Inferior parietal cortex (tissue), 1 donor: ENCODE results near the gene R3HDML.
"Not testable (repeated sequence)": the region's sequence is repeated elsewhere in the genome, so short reads cannot be mapped to it uniquely, and the experiment has no call there.

Source experiments
- DNase-seq: peaks from one replicate; pipeline ENCODE4 v3.0.0-alpha.2; 2016; ENCODE audit errors: extremely low spot score

R3HDML gene

GRCh38 chr20:44328428-44328827 lies 8.4 kb upstream of the R3HDML start:
- DNase-seq = no peak

- DNase-seq = no peak
These were observed 5.6 kb upstream of the R3HDML start for GRCh38 chr20:44331201-44331600.

GRCh38 chr20:44334306-44334705 lies 2.5 kb upstream of the R3HDML start:
- no peak for DNase-seq

GRCh38 chr20:44334709-44335108 lies 2.1 kb upstream of the R3HDML start:
- DNase-seq = no peak

- DNase-seq = no peak
These were observed 1.2 kb upstream of the R3HDML start for GRCh38 chr20:44335675-44336074.

- DNase-seq = no peak
These were observed 757 bp upstream of the R3HDML start for GRCh38 chr20:44336086-44336485.

- DNase-seq = no peak
These were observed 5.4 kb downstream of the R3HDML start for GRCh38 chr20:44342248-44342647.

GRCh38 chr20:44343162-44343675 lies 6.4 kb downstream of the R3HDML start:
- no peak for DNase-seq

GRCh38 chr20:44344723-44345122 lies 7.9 kb downstream of the R3HDML start:
- no peak for DNase-seq

- no peak for DNase-seq
These were observed 8.3 kb downstream of the R3HDML start for GRCh38 chr20:44345147-44345546.

- not testable (repeated sequence) for DNase-seq
These were observed 9.1 kb downstream of the R3HDML start for GRCh38 chr20:44345941-44346340.

GRCh38 chr20:44348168-44348659 lies 11.4 kb downstream of the R3HDML start:
- DNase-seq = no peak

GRCh38 chr20:44349349-44349748 lies 12.5 kb downstream of the R3HDML start:
- no peak for DNase-seq

GRCh38 chr20:44350567-44350966 lies 13.7 kb downstream of the R3HDML start:
- DNase-seq = no peak

- no peak for DNase-seq
These were observed 18.2 kb downstream of the R3HDML start for GRCh38 chr20:44354979-44355497.

- no peak for DNase-seq
These were observed 18.9 kb downstream of the R3HDML start, which contains the start of gene HNF4A for GRCh38 chr20:44355498-44356352. Gene HNF4A, plus strand, starts transcription at chr20:44355699. Its CDS starts 106 bp downstream, at chr20:44355805.

- no peak for DNase-seq
These were observed 19.5 kb downstream of the R3HDML start for GRCh38 chr20:44356353-44356723.

- DNase-seq = no peak
These were observed 20.2 kb downstream of the R3HDML start for GRCh38 chr20:44357020-44357419.

GRCh38 chr20:44357555-44358125 lies 20.8 kb downstream of the R3HDML start:
- no peak for DNase-seq

- no peak for DNase-seq
These were observed 21.9 kb downstream of the R3HDML start for GRCh38 chr20:44358776-44359175.

- DNase-seq = no peak
These were observed 23.4 kb downstream of the R3HDML start for GRCh38 chr20:44360221-44360620.

- DNase-seq = no peak
These were observed 24.2 kb downstream of the R3HDML start for GRCh38 chr20:44361021-44361420.

- DNase-seq = no peak
These were observed 25.7 kb downstream of the R3HDML start for GRCh38 chr20:44362466-44362940.
